GM11168 (cell line): ENCODE measurements around the gene WHAMM.
"Not testable (repeated sequence)": the region's sequence is repeated elsewhere in the genome, so short reads cannot be mapped to it uniquely, and the experiment has no call there.

ENCODE experiments used
- in situ Hi-C: fragments of 300-500 bp; cut with MboI; formaldehyde crosslinking; loops from one replicate; pipeline ENCODE4 v1.12.0; 2022; ENCODE audit warnings: low sequenced_read_pairs; ENCODE audit not compliant: unreplicated experiment

Gene WHAMM, protein sequence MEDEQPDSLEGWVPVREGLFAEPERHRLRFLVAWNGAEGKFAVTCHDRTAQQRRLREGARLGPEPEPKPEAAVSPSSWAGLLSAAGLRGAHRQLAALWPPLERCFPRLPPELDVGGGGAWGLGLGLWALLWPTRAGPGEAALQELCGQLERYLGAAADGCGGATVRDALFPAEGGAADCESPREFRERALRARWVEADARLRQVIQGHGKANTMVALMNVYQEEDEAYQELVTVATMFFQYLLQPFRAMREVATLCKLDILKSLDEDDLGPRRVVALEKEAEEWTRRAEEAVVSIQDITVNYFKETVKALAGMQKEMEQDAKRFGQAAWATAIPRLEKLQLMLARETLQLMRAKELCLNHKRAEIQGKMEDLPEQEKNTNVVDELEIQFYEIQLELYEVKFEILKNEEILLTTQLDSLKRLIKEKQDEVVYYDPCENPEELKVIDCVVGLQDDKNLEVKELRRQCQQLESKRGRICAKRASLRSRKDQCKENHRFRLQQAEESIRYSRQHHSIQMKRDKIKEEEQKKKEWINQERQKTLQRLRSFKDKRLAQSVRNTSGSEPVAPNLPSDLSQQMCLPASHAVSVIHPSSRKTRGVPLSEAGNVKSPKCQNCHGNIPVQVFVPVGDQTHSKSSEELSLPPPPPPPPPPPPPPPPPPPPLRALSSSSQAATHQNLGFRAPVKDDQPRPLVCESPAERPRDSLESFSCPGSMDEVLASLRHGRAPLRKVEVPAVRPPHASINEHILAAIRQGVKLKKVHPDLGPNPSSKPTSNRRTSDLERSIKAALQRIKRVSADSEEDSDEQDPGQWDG

DNA sequence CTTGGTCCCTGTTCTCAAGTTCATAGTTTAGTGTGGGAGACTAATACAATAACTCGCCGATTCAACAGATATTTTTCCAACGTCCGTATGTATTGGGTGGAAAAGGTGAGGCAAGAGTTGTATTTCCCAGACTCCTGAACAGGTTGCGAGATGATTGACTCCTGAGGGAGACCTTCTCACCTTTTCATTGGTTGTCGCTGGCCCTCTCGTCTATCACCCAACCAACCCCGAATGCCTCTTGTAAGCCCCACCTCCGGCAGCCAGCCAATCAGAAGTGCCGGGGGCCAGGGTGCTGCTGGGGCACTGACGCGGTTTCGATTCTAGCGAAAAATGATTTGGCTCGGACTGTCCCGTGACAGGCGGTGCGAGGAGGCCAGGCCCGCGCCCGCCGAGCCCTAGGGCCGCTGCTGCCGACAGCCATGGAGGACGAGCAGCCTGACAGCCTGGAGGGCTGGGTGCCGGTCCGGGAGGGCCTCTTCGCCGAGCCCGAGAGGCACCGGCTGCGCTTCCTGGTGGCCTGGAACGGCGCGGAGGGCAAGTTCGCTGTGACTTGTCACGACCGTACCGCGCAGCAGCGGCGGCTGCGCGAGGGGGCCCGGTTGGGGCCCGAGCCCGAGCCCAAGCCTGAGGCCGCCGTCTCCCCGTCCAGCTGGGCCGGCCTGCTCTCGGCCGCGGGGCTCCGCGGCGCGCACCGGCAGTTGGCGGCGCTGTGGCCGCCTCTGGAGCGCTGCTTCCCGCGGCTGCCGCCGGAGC, at the start of gene WHAMM:
Gene WHAMM, plus strand, starts transcription at position 321 of the 753 bp plus-strand sequence. Its CDS starts 99 bp downstream, at position 420.
- in situ Hi-C loops = no loop called here

DNA sequence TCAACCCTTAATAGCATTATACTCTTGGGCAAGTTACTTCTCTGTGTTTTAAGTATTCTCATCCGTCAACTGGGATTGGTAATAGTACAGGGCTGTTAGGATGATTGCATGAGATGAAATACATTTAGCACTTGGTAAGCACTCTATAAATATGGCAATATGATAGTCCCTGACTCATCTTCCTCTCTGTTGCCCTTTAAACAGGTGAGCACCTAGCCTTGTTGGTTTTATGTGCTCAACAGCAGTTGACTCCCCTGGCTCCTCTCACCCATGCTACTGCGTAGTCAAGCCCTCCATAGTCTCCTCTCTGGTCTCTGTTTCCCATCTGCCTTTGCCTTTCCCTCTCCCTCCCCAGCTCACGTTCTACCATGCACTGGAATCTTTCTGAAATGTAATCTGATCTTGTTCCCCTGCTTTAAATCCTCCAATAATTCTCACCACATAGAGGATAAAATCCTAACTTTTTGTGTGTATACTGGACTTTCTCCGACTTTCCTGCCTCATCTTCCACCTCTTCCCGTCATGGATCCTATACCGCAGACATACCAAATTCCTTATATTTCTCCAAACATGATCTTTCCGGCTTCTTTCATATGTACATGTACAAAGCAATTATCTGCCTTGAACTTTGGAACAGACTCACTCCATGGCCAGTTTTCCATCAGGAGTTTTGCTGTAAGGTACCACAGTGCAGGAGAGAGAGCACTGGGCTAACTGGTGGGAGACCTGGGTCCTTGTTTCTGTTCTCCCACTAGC, 45.9 kb upstream of the WHAMM start:
- in situ Hi-C loops = no loop called here

DNA sequence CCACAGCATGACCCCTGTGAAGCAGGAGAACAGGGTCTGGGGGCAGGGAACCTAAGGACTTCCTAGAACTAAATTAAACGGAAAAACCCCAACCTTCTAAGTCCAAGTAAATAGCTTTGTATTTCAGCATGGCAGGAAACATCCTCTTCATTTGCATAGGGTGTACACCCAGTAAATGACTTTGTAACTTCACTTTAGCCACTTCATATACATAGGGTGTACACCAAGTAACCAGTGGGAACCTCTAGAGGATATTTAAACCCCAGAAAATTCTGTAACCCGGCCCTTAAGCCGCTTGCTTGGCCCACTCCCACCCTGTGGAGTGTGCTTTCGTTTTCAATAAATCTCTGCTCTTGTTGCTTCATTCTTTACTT, 45.3 kb upstream of the WHAMM start:
- in situ Hi-C loops = no loop called here

DNA sequence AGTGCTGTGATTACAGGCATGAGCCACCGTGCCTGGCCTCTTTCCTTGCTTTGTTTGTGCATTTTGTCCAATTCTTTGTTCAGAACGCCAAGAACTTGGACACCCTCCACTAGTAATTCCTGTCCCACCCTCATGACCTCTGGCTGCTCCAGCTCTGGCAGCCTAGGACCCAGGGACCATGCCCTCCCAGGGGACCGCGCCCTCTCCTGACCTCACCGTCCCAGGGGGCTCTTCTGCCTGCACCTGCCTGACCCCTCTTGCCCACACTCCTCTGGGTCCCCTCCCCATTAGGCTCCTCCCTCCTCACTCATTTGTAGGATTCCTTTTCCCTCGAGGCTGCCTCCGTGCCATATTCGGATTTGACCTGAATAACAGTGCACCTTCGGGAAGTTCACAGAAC, 44.7 kb upstream of the WHAMM start:
- in situ Hi-C loops = no loop called here

DNA sequence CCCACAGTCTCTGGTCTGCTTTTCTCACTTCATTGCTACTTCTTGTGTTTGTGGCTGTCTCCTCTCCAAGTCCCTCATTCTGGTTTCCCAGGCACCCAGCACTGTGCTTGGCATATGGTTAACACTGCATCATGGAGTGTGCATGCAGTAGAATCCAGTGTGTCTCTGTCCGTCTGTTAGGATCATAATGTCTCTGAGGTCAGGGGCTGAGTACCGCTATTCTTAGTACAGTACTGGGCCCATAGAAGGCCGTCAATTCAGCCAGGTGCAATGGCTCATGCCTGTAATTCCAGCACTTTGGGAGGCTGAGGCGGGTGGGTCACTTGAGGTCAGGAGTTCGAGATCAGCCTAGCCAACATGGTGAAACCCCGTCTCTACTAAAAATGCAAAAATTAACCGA, 43.2 kb upstream of the WHAMM start:
- in situ Hi-C loops = not testable (repeated sequence)

DNA sequence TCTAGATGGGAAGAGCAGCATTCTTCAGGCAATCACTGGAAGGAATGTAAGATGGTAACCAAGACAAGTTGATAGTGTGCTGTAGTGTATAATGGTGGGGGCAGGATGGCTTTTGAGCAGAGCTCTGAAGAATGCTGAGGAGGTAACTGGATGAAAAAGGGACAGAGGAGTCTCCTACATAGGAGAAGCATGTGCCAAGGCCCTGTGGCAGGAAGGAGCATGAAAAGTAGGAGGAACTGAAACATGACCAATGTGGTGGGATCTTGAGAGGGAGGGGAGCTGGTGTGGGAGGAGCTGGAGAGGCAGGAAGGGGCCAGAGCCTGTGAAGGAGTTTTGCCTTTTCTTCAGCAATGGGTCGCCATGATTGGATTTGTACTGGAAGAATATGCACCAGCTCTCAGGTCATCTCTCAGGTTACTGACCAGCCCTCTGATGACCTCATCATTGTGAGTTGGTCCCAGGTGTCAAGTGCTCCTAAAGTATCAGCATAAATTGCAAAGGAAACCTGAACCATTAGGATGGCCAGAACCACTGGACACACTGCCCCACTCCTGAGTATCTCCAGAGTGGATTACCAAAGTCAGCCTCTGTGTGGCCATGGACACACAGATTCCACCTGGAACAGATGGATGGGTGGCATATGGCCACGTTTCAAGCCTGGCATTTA, 42.1 kb upstream of the WHAMM start:
- in situ Hi-C loops = no loop called here

DNA sequence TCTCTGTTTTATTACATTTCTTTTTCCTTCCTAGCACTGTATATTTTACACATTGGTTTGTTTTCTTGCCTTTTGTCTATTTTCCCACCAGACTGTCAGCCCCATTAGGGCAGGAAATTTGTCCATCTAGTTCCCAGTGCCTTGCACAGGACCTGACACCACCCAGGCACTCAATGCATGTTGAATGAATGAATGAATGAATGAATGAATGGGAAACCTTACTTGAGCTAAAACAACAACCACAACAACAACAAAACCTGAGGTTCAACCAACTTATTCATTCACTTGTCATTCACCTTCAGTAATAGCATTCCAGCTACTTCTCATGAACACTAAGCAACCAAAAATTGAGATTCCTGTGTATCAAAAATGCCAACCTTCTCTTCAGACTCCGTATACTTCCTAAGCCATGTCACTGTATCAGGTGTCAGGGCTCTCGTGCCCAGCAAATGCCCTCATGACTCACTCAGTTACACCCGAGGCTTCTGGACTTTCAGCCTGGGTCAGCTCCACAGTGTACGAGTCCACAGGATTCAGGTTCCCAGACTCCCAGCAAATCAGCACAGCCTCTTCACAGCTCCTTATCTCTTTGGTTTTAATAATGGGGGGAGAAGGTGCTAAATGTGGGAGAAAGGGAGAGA, 40.9 kb upstream of the WHAMM start:
- in situ Hi-C loops = no loop called here

DNA sequence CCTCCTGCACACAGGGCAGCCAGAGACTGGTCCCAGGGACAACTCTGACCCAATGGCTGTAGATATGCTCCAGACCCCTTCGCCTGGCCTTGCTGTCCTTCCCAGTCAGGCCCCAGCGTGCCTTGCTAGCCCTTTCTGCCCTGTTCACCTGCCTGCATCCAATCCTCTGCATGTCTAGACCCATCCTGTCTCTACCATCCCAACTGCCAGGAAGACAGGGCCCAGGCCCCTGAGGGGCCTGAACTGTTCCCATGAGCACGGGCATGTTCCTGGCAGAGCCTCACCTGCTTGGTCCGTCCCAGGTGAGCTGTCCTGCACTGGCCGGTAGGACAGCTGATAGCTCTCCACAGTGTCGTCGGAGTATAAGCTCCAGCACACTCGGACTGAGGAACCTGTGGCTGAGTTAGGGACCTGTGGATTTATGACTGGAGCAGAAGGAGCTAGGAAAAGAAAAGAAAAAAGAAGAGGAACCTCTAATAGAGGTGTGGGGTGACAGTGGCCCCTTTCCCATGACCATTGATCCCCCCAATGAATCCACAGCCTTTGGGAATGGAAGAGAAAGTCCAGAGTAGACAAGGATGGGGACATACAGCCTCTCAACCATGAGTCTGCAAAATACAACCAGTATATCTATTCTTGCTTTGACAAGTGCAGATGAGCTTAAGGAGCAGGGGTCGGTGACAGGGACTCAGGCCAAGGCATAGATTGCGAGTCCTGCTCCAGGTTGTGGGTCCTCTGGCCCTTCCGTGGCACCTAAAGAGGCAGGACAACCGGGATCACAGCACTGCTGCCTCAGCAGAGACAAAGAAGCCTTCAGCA, 37.4 kb upstream of the WHAMM start:
- in situ Hi-C loops = no loop called here

DNA sequence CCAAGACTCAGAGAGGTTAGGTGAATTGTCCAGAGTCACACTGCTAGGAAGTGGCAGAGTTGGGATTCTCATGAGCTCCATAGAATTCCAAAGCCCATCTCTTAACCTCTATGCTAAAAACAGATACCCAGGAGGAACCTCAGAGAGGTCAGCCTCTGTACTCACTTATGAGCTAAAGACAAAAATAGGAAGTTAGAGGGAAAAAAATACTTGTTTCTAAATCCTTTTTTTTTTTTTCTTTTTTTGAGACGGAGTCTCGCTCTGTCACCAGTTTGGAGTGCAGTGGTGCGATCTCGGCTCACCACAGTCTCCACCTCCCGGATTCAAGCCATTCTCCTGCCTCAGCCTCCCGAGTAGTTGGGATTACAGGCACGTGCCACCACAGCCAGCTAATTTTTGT, 34.9 kb upstream of the WHAMM start:
- in situ Hi-C loops = no loop called here

DNA sequence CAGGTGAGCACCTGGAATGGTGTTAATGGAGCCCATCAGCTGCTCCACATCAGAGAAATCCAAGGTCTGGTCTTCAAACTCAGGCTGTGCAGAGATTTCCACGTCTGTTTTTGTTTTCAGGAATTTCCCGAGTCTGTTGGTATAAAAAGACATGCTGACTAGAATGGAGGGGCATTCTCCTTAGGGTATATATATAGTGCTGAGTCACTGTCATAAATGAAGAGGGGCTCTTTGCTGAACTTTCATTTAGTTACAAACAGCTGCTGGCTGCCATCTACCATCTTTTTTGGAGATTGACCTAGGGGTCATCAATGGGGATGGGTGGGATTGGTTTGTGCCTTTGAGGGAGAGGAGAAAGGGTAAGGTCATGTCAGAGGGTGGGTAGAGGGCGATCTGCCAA, 30.7 kb upstream of the WHAMM start:
- in situ Hi-C loops = no loop called here

DNA sequence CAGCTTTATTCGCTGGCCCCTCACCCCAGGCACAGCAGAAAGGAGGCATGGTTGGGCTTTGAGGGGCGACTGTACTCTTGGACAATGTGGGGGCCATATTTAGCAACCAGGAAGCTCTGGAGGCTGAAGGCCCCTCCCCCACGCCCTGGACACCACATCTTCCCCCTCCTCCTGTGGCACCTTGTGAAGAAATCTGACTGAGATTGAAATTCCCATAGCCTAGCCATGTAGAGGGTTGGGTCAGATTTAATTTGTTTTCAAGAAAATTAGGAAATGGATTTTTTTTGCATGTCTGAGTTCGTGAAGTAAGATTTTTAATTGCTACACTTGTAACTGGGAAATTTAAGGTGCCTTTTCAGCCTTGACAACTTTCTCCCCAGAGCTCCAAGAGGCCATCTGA, 28.1 kb upstream of the WHAMM start:
- in situ Hi-C loops = no loop called here

DNA sequence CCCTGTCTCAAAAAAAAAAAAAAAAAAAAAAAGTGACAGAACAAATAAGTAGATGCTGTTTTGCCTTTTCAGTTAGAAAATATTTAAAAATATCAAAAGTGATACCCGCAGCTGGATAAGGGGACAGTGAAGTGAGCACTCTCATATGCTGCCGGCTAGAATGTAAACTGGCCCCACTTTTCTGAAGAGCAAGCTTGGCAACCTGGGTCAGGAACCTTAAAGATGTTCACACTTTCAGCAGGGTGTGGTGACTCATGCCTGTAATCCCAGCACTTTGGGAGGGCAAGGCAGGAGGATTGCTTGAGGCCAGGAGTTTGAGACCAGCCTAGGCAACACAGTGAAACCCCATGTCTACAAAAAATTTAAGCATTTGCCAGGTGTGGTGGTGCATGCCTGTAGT, 20.9 kb upstream of the WHAMM start:
- in situ Hi-C loops = no loop called here

DNA sequence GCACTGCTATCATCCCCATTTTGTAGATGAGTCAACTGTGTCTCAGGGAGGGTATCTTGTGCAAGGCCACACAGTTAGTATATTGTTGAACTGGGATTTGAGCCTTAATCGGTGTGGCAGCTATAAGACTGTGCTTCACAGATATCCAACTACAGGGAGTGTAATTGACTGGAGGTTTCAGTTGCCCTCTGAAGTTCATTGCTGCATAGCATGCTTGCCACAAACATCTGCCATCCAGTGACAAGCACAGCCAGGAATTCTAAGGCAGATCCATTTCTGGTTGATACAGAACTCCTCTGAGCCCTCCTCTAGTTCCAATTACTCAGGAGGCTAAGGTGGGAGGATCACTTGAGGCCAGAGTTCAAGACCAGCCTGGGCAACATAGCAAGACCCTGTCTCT, 19.9 kb upstream of the WHAMM start:
- in situ Hi-C loops = no loop called here

DNA sequence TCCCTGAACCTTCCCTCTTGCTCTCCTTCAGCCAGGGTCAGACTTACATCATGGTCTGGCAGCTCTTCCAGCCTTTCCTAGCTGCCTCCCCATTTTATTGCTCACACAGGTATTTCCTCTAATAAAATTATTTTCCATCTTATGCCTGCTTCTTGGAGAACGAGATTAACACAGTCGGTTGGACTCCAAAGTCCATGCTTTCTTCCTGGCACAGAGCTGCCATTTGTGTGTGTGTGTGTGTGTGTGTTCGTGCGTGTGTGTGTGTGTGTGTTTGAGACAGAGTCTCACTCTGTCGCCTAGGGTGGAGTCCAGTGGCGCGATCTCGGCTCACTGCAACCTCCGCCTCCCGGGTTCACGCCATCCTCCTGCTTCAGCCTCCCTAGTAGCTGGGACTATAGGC, 19.1 kb upstream of the WHAMM start:
- in situ Hi-C loops = no loop called here

DNA sequence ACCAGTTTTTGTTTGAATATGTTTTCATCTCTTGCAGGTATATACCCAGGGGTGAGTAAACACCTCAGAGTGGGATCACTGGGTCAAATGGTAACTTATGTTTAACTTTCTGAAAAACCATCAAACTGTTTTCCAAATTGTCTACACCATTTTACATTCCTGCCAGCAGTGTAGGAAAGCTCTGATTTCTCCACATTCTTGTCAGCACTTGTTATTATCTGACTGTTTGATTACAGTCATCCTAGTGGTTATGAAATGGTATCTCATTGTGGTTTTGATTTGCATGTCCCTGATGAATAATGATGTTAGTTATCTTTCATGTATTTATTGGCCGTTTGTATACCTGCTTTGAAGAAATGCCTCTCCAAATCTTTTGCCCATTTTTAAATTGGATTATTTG, 17.4 kb upstream of the WHAMM start:
- in situ Hi-C loops = no loop called here

DNA sequence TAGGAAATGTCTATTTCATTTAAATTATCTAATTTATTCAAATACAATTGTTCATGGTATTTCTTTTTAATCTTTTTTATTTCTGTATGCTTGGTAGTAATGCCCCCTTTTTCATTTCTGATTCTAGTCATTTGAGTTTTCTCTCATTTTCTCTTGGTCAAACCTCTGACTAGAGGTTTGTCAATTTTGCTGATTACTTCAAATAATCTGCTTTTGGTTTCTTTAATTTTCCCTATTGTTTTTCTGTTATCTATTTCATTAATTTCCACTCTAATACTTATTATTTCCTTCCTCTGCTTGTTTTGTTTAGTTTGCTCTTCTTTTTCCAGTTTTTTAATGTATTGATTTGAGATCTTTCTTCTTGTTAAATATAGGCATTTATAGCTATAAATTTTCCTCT, 15.7 kb upstream of the WHAMM start:
- in situ Hi-C loops = no loop called here

DNA sequence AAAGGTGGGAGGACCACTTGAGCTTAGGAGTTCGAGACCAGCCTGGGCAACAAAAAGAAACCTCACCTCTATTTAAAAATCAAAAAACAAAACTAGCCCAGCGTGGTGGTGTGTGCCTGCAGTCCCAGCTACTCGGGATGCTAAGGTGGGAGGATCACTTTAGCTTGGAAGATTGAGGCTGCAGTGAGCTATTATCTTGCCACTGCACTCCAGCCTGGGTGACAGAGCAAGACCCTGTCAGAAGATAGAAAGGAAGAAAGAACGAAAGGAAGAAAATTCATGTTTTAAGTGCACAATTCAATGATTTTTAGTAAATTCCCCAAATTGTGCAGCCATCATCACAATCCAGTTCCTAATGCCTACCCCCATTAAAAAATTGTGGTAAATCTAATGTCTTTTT, 11.3 kb upstream of the WHAMM start:
- in situ Hi-C loops = no loop called here

DNA sequence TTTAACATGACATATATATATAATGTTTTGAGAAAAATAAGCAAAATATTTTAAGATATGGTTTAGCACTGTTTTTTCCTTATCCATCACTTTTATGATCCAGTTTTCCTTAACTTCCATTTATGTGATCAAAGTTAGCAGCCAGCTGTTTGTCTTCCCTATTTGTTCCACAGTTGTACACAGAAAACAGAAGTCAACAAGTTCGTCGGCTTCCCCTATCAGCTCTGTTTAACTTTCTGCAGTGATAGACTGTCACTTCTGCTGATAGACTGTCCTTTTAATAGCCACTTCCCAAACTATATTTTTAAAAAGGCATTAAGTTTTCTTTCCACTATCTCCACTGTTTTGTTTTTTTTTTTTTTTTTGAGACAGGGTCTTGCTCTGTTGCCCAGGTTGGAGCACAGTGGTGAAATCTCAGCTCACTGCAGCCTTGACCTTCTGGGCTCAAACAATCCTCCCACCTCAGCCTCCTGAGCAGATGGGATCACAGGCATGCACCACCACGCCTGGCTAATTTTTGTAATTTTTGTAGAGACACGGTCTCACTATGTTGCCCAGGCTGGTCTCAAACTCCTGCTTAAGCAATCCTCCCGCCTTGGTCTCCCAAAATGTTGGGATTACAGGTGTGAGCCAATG, 10.8 kb upstream of the WHAMM start:
- in situ Hi-C loops = no loop called here
